Measurements from ENCODE around the gene DPM3.

GRCh38 chr1:155113450-155113980 is 26.8 kb downstream of the DPM3 start:
- TF ChIP-seq CTCF (IDR thresholded peaks at IDR 0.05; ENCODE audit: low read depth, low read length, poor library complexity, severe bottlenecking) (no peak), EZH2phosphoT487 (IDR thresholded peaks at IDR 0.05; ENCODE audit: borderline replicate concordance, low read length) (no peak)

All from DOHH2 (cell line).